Measurements from ENCODE around the gene PCF11.

Gene PCF11

DNA sequence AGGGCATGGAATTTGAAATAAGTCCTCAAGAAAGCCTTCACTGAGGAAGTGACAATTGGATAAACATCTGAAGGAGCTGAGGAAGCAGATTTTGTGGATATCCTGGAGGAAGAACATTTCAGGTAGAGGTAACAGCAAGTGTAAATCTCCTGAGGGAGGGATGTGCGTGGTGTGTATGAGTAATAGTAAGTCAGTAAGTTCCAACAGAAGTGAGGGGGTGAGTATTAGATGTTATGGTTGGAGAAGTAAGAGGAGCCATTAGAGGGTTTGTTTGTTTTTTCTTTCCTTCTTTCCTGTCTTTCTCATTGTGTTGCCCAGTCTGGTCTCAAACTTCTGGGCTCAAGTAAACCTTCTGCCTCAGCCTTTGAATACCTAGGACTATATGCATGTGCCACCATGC lies 65.6 kb downstream of the PCF11 start:
- DNase-seq (ENCODE audit: low read depth), result no peak
- H3K4me3 ChIP-seq (ENCODE audit: low read depth, low read length), result no peak overlapping the region
- TF ChIP-seq CTCF (IDR thresholded peaks at IDR 0.05; ENCODE audit: insufficient read depth, low read depth, low read length, missing control alignments), result no peak

DNA sequence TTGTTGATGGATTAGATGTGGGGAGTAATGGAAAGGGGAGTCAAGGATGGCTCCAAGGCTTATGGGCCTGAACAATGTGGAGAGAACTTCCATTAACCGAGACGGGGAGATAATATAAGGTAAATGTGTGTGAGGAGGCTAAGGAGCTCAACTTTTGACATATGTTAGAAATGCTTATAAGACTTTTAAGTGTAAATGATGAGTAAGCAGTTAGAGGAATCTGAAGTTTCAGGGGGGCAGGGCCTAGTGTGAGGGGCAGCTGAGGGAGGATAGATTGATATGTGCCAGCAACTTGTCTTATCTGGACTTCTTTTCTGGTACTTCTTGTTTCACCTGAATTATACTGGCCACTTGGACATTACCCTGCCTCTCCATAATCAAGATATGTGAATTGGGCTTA lies 66.5 kb downstream of the PCF11 start:
- TF ChIP-seq CTCF (IDR thresholded peaks at IDR 0.05; ENCODE audit: insufficient read depth, low read depth, low read length, missing control alignments), result no peak
- no peak for DNase-seq (ENCODE audit: low read depth)
- H3K4me3 ChIP-seq (ENCODE audit: low read depth, low read length), result no peak overlapping the region

- TF ChIP-seq CTCF (IDR thresholded peaks at IDR 0.05; ENCODE audit: insufficient read depth, low read depth, low read length, missing control alignments), result no peak
Observed at GRCh38 chr11:83235825-83236224, 78.9 kb downstream of the PCF11 start.

More at GRCh38 chr11:83235825-83236224, 78.9 kb downstream of the PCF11 start:
- H3K4me3 ChIP-seq (ENCODE audit: low read depth, low read length), result no peak overlapping the region
- no peak for DNase-seq (ENCODE audit: low read depth)

Measured in GM12865 (cell line).